Stimulated activated CD4-positive, alpha-beta T cell treated with anti-CD3 and anti-CD28 coated beads, Interleukin-15, amount 100 ng/mL, for 48 hours (primary cell): ENCODE measurements around the gene PARN.
"Not testable (repeated sequence)": the region's sequence is repeated elsewhere in the genome, so short reads cannot be mapped to it uniquely, and the experiment has no call there.

Experiments used
- DNase-seq, 2 donors: peaks; one replicate each; pipeline ENCODE4 v3.0.0-alpha.2; 2020; ENCODE audit warnings: low read depth in 2 of 2

The PARN gene

DNA sequence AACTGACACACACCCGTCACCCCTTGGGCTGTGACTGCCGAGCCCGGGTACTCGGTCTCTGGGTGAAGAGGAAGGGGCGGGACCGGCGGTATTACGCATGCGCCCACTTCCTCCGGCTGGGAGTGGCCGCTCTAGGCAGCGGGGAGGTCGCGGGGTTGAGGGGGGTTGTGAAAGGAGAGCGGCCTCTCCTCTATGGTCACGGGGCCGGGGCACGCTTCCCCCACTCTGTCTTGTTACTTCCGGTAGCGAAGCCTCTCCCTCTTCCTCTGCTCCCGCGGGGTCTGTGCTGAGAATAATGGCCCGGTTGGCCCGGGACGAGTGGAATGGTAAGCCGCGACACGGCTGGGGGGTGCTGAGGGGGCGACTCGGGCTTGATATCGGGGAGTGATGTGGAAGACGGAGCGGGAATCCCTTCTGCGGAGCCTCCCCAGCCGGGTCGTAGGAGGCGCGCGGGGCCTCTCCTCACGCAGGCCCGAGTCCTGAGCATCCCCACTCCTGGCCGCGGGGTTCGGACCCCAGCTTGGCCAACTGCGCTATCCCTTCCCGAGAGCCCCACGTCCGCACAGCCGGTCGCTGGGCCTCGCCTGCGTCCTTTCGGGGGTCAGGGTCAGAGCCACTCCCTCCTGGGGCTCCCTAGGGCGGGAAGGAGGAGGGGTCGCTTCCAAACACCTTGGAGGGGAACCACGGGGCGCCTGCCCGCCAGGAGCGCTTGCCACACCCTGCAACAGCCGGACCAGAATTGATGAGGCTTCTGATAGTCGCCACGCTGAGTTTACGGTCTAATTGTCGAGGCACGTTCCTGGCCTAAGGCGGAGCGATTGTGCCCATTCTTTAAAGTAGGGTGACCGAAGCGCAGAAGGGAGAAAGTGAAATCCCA, 2.9 kb upstream of the PARN start, which contains the start of gene BFAR:
BFAR (plus strand) TSS at position 259 of the 877 bp plus-strand sequence. CDS start 11,396 bp downstream, outside the sequence.
- peak; percentile 98 to 99 for DNase-seq

DNA sequence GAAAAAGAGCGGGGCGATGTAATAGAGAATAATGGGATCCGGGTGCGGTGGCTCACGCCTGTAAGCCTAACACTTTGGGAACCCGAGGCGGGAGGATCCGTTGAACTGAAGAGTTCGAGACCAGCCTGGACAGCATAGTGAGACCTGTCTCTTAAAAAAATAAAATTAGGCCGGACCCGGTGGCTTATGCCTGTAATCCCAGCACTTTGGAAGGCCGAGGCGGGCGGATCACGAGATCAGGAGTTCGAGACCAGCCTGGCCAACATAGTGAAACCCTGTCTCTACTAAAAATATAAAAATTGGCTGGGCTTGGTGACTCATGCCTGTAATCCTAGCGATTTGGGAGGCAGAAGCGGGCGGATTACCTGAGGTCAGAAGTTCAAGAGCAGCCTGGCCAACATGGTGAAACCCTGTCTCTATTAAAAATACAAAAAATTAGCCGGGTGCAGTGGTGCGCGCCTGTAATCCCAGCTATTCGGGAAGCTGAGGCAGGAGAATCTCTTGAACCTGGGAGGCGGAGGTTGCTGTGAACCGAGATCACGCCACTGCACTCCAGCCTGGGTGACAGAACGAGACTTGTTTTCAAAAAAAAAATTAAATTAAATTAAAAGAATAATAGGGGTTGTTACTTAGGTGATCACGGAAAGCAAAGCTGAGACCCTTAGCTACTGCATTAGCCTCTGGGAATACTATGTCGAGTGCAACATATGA, 715 bp upstream of the PARN start:
- DNase-seq, result not testable (repeated sequence)

DNA sequence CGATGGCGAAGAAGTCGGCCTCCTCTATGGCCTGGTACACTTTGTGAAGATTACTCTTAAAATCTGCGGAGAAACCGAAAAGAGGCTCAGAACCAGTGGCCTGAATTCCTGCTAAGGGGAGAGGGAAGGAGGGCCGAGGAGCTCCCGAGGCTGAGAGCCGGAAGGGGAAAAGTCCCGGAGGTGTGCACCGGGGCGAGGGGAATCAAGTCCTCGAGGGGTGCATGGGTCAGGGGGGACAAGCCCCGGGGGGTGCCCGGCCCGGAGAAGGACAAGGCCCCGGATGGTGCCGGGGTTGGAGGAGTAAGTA, 495 bp downstream of the PARN start:
- no peak for DNase-seq

DNA sequence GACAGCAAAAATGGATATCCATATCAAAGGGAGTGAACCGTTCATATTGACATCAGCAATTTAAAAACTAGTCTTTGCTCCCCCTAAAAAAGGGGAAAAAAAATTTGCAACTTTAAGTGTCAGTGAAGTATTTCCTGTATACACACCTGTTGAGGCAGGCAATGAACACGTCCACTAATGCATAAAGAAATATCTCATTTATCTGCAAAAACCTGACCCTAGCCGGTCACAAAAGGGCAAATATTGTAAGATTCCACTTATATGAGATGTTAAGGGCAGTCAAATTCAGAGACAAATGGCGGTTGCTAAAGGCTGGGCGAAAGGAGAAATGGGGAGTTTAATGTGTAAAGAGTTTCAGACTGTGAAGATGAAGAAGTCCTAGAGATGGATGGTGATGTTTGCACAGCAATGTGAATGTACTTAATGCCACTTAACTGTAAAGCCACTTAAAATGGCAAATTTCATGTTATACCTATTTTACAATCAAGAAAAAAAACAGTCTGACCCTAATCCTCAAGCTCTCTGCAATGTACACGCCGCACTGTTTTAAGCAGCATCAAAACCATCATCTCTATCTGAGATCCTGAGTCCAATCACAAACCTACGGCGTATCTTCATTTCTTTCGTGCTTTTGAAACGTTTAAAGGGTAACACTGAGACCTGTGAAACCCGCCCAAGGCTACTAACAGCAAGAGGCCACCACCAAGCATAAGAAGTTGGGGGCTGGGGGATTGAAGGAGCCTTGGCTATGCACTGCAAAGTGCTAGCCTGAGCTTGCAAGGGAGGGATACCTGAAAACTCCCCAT, 1.1 kb downstream of the PARN start:
- DNase-seq, result no peak

DNA sequence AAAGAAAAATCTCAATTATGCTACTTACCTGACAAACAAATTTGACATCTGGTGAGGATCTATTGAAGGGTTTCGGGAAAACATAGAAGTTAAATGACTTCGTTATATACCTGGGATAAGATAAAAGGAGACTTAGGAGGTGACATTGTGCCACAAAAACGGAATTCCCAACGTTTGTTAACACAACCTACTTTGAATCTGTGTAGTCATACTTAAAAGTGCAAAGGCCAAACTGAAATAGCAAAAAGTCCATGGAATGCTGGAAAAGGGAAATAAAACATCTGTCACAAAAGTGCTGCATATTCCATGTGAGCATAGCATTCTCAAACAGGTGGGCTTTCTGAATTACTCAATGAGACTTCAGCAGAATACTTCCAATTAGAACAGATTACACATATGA, 3.0 kb downstream of the PARN start:
- no peak for DNase-seq

DNA sequence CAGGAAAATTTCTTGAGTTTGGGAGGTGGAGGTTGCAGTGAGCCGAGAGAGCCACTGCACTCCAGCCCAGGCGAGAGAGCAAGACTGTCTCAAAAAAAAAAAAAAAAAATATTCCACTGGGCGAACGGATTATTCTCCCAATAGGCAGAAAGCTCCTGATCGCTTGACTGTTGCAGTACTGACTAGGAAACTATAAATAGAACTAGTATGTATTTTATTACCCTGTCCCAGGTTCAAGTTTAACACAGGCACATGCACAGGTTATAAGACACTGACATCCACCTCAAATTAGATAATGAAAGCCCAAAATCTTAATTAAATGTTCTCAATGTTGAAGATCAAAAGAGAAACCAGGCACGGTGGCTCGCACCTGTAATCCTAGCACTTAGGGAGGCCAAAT, 11.5 kb downstream of the PARN start:
- DNase-seq, result no peak

DNA sequence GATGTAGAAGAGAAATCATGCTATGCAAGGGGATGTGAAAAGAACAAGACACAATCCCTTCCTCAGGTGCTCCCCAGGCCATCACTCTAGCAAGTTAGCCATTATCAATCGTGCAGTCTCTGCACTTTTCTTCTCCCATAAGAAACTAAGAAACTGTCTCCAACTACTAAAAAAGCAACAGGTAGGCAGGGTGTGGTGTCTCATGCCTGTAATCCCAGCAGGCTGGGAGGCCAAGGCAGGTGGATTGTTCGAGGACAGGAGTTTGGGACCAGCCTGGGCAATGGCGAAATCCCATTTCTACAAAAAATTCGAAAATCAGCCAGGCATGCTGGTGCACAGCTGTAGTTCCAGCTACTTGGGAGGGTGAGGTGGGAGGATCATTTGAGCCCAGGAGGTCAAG, 13.8 kb downstream of the PARN start:
- no peak for DNase-seq

DNA sequence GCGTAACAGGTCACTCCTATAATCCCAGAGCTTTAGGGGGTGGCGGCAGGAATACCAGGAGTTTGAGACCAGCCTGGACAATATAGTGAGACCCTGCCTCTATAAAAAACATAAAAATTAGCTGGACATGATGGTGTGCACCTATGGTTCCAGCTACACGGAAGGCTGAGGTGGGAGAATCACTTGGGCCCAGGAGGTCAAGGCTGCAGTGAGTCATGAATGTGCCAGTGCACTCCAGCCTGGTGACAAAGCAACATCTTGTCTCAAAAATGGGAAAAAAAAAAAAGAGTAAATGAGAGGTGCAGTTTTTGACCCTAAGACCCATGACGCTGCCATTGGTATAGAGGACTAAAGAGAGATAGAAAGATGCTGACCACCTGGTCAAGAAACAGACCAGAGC, 16.1 kb downstream of the PARN start:
- DNase-seq, result no peak

DNA sequence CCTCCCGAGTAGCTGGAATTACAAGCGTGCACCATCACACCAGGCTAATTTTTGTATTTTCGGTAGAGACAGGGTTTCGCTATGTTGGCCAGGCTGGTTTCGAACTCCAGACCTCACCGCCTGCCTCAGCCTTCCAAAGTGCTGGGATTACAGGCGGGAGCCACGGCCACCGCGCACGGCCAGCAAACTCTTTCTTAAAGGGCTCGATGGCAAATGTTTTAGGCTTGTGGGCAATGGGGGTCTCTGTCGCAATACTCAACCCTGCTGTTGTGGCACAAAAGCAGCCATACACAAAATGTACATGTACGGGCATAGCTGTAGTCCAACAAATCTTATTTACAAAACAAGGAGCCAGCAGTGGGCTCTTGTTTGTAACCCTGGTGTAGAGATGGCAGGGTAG, 18.4 kb downstream of the PARN start:
- no peak for DNase-seq

DNA sequence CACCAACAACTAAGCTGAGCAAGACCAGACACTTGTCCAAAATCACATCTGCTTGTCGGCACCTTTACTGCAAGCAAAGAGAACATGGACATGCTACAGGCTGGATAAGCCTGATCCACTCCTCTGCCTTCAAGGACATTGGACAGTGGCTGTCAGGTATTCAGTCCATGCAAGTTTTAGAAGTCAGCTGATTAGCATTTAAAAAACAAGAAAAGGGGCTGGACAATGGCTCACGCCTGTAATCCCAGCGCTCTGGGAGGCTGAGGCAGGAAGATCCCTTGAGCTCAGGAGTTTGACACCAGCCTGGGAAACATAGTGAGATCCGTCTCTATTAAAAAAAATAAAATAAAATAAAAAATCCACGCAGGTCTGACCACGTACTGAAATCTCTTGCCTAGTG, 20.3 kb downstream of the PARN start:
- no peak for DNase-seq

DNA sequence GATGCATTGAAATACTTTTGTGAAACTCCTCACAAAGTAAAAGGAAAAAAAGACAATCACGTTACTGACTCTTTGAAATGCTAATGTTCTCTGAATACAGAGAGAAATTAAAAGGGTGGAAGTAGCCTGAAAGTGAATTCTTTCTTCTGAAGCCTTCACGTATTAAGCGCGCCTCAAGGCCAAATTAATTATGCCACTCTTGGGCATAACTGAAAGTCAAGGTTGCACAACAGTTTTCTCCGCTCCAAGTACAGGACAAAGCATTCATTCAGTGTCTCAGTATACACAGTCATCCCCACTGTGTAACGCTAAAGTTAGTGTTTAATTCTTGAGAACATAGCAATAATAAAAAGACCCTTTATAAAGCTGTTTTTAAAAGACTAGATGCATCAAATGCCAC, 21.5 kb downstream of the PARN start:
- DNase-seq, result no peak

DNA sequence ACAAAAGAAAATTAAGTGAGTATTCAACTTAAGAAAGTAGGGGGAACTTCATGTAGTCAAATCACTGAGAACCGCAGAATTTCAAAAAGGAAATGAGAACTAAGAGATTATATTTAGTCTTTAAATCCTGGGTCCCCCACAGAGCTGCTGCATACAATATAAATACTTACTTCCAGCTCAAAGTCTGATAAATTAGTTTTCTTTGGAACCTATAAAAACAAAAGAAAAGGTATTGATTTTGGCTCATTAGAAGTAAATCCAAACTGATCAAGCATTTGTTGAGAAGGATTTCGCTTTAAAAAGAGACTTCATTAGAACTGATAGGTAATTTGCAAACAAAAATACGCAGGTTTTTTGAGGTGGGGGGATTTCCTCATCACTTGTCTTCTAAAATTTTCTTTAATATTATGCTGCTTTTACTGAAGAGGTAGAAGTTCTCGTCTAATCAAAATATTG, 21.9 kb downstream of the PARN start:
- no peak for DNase-seq

DNA sequence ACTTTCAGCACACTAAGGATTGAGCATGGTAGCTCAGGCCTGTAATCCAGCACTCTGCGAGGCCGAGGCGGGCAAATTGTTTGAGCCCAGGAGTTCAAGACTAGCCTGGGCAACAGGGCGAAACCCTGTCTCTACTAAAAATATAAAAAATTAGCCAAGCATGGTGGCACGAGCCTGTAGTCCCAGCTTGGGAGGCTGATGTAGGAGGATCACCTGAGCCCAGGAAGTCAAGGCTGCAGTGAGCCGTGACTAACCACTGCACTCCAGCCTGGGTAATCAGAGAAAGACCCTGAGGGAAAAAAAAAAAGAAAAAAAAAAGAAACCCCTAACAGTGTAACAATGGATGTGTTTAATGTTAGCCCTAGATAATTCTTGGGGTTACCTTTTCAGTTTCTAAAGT, 24.0 kb downstream of the PARN start:
- DNase-seq, result no peak

DNA sequence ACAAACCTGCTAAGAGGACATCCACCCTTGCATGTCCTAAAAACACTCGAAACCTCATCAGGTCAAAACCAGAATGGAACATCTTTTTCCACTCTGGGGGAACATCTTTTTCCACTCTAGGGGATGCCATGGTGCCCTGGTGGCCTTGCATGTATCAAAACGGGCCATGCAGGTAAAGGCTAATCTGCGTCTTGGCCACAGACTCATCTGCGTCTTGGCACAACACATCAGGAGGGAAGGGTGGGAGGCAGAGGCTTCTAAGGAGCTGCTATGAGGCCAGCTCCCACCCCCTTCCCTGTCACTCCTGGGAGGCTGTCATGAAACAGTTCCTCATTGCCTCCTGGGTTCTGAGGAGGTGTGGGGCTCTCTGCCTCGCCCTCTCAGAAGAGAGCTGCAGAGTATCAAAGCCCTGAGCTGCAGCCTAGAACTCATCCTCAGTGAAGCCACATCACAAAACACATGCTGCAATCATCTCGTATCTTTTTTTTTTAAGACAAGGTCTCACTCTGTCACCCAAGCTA, 27.6 kb downstream of the PARN start:
- DNase-seq, result no peak

DNA sequence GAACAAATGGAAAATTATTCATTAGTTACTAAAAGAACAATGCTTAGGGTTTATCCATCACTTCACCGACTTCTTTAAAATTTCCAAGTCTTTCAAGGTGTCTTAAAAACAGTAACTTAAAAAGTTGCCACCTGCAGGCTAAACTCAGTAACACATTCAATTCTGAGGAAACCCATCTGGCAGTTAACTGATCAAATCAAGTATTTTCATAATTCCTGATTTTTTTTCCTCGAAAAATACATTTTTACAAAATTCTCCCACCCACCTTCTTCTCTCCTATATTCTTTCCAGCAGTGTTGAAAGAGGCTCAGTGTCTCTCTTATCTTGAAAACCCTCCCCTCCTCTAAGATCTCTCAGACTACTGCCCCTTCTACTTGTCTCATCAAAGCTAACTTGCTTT, 29.9 kb downstream of the PARN start:
- DNase-seq, result no peak

DNA sequence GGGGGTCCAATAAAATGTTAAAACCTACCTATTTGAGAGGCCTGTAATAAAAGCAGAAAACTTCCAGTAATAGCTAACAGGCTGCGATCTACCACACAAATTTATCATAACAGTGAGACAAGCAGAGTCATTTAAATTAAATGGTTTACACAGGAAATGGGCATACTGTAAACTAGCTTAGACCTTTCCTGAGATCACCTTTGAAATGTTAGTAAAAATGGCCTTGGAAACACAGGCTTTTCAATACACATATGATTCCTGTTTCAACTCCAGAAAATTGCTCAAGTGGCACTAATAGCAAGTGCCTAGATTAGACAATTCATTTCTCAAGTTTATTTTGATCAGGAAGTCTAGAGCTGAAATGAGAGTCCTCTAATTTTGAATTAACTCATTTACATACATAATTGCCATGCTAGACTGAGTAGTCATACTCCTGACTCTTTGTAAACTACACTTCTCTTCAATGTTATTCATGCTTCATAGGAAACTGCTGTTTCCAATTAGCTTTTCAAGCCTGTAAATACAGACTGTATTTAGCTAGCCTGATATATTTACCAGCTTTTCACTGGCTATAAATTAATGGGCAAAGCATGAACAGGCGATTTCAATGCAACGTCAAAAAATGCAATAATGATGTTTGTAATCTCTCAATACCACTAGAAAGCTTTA, 43.3 kb downstream of the PARN start:
- DNase-seq, result no peak

DNA sequence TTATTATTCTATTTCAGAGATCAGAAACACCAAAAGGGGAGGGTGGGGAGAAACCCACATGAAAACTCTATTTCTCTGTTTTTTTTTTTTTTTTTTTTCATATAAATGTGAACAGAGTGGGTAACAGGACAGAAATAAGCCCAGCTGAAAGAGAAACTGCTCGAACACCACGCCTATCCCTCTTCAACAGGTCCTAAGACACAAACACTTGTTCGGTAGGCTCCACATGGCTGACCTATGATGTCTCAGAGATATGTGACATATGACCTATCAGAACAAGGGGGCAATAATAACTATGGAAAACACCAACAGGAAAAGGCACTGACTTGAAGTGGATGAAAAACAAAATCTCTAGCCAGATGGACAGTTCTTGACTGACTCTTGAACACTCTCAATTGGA, 44.8 kb downstream of the PARN start:
- DNase-seq, result no peak

DNA sequence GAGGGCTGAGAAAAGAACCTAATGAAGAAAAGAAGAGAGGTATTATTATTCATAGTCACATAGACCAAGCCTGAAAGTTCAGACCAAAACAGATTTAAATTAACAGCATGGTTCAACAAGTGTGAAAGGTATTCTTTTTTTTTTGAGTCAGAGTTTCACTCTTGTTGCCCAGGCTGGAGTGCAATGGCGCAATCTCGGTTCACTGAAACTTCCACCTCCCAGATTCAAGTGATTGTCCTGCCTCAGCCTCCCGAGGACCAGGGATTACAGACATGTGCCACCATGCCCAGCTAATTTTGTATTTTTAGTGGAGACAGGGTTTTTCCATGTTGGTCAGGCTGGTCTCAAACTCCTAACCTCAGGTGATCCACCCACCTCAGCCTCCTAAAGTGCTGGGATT, 49.1 kb downstream of the PARN start:
- not testable (repeated sequence) for DNase-seq

DNA sequence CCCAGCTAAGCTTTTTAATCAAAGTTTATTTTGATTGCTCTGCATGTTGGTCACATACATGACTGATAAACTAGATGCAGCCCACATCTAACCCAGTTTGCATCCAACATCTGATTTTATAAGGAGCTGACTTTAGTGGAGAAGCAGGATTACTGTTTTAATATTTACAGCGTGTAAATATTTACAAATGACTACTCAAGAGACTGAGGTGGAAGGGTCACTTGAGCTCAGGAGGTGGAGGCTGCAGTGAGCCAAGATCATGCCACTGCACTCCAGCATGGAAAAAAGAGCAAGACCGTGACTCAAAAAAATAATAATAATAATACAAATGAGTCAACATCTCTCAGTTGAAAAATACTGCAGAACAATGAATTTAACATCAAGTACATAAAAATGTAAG, 50.8 kb downstream of the PARN start:
- no peak for DNase-seq

DNA sequence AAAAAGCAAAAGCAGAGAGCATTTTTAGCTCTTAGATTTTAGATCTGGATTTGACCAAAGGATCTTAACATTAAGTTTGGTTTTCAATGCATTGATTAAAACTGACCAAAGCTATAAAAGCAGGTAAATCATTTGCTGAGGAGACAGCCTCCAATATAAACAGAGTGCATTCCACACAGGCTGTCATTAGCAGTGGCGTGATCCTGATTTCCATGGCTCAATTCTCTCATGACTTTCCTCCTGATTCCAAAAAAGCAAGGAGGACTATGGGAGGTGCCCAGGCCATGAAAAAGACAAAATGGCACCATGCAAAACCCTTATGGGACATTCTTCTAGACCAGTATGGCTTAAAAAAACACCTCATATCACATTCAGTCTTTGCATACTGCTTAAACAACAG, 53.5 kb downstream of the PARN start:
- DNase-seq, result no peak

DNA sequence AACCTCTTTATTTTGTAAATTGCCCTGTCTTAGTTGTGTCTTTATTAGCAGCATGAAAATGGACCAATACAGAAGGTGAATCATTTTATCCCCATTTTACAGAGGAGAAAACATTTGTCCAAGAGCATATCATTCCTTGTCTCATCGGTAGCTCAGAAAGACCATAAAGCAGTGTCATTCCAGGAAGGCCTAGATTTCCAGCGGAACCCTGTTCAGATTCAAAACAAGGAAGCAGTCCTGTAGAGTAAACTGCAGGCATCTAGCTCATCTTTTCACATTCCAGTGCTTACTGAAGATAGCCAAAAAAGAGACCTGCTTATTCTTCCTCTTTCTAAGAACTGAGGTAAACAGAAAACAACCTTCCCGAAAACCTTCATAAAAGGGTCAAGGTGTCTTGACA, 54.0 kb downstream of the PARN start:
- DNase-seq, result no peak
